ENCODE measurements around the gene IQSEC1.

- TF ChIP-seq, protein P1, sequence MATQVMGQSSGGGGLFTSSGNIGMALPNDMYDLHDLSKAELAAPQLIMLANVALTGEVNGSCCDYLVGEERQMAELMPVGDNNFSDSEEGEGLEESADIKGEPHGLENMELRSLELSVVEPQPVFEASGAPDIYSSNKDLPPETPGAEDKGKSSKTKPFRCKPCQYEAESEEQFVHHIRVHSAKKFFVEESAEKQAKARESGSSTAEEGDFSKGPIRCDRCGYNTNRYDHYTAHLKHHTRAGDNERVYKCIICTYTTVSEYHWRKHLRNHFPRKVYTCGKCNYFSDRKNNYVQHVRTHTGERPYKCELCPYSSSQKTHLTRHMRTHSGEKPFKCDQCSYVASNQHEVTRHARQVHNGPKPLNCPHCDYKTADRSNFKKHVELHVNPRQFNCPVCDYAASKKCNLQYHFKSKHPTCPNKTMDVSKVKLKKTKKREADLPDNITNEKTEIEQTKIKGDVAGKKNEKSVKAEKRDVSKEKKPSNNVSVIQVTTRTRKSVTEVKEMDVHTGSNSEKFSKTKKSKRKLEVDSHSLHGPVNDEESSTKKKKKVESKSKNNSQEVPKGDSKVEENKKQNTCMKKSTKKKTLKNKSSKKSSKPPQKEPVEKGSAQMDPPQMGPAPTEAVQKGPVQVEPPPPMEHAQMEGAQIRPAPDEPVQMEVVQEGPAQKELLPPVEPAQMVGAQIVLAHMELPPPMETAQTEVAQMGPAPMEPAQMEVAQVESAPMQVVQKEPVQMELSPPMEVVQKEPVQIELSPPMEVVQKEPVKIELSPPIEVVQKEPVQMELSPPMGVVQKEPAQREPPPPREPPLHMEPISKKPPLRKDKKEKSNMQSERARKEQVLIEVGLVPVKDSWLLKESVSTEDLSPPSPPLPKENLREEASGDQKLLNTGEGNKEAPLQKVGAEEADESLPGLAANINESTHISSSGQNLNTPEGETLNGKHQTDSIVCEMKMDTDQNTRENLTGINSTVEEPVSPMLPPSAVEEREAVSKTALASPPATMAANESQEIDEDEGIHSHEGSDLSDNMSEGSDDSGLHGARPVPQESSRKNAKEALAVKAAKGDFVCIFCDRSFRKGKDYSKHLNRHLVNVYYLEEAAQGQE (IDR thresholded peaks at IDR 0.05), result no peak
- no peak for TF ChIP-seq CEBPB (IDR thresholded peaks at IDR 0.05)
- no peak for TF ChIP-seq POLR2A (IDR thresholded peaks at IDR 0.05; ENCODE audit: low read length)
- TF ChIP-seq CHD4 (IDR thresholded peaks at IDR 0.05; ENCODE audit: borderline replicate concordance), result no peak
- TF ChIP-seq CTCF (IDR thresholded peaks at IDR 0.05), result no peak
- no peak for TF ChIP-seq JUN (IDR thresholded peaks at IDR 0.05)
Observed at GRCh38 chr3:12854565-12854964, 218.7 kb downstream of the IQSEC1 start.

Measured in A549 (cell line).